PC-3 (cell line): Measurements from ENCODE around the gene GINS2. TPM values are rescaled to one million over a fixed set of nuclear protein-coding genes. Genes with fewer than 3 reads are reported as not detected.

ENCODE experiments used
- ATAC-seq: fragments of 200-7000 bp; cut with Tn5 transposase; 2 replicates; pipeline ENCODE4 v1.9.1; 2020; ENCODE audit warnings: mild to moderate bottlenecking, moderate library complexity
- BruUV-seq: library from RNA; stranded (reverse); fragments of 400-500 nt; replicated peaks from 2 replicates; lab custom pipeline; 2021; lab: Mats Ljungman, UMichigan
- CTCF ChIA-PET: fragments of 300-600 bp; sonication (Branson Sonifier 250); formaldehyde crosslinking; loops from one replicate; lab custom pipeline; 2022; ENCODE audit warnings: antibody characterized with exemption; lab: Charles Lee
- POLR2A ChIA-PET: fragments of 300-600 bp; sonication (Branson Sonifier 250); formaldehyde crosslinking; loops from one replicate; lab custom pipeline; 2022; ENCODE audit warnings: antibody characterized with exemption; ENCODE audit not compliant: unreplicated experiment; lab: Charles Lee
- DNase-seq: peaks from one replicate; pipeline ENCODE4 v3.0.0-alpha.2; 2015
- H2AFZ ChIP-seq: fragments of 300-600 bp; sonication (generic); 2 replicates; pipeline ENCODE4 v1.6.0; 2016; ENCODE audit warnings: antibody characterized with exemption, low read length
- H3F3A ChIP-seq: fragments of 300-600 bp; sonication (generic); one replicate; pipeline ENCODE4 v1.6.0; 2017; ENCODE audit warnings: antibody characterized with exemption, low read length, control low read depth, mild to moderate bottlenecking; ENCODE audit not compliant: unreplicated experiment
- H3K27ac ChIP-seq: fragments of 300-600 bp; sonication (generic); 2 replicates; pipeline ENCODE4 v1.5.1; 2016; ENCODE audit warnings: mild to moderate bottlenecking, low read length
- H3K27me3 ChIP-seq: fragments of 300-600 bp; sonication (generic); 2 replicates; pipeline ENCODE4 v1.6.1; 2016; ENCODE audit warnings: low read length, mixed read lengths
- H3K36me3 ChIP-seq: fragments of 300-600 bp; sonication (generic); 2 replicates; pipeline ENCODE4 v1.6.1; 2016; ENCODE audit warnings: low read depth, mixed run types, low read length, mixed read lengths
- H3K4me1 ChIP-seq: fragments of 300-600 bp; sonication (generic); 2 replicates; pipeline ENCODE4 v1.5.1; 2016; ENCODE audit warnings: low read length; ENCODE audit not compliant: insufficient read depth
- H3K4me2 ChIP-seq: fragments of 300-600 bp; sonication (generic); 2 replicates; pipeline ENCODE4 v1.6.0; 2016; ENCODE audit warnings: low read length
- H3K4me3 ChIP-seq: fragments of 300-600 bp; sonication (generic); 2 replicates; pipeline ENCODE4 v1.5.1; 2016; ENCODE audit warnings: mild to moderate bottlenecking, low read length, mixed read lengths
- H3K79me2 ChIP-seq: fragments of 300-600 bp; sonication (generic); 2 replicates; pipeline ENCODE4 v1.6.1; 2017; ENCODE audit warnings: low read length, mixed read lengths
- H3K9ac ChIP-seq: fragments of 300-600 bp; sonication (generic); 2 replicates; pipeline ENCODE4 v1.6.0; 2016; ENCODE audit warnings: mild to moderate bottlenecking, low read length
- H3K9me2 ChIP-seq: fragments of 300-600 bp; sonication (generic); replicated peaks from 2 replicates; pipeline ENCODE4 v1.6.1; 2016; ENCODE audit warnings: mixed run types, low read length, mixed read lengths
- H3K9me3 ChIP-seq: fragments of 300-600 bp; sonication (generic); 2 replicates; pipeline ENCODE4 v1.6.1; 2016; ENCODE audit warnings: low read length, mixed read lengths
- H4K20me1 ChIP-seq: fragments of 300-600 bp; sonication (generic); 2 replicates; pipeline ENCODE4 v1.6.1; 2016; ENCODE audit warnings: low read length, mixed read lengths
- EZH2 ChIP-seq: fragments of 300-600 bp; sonication (generic); IDR thresholded peaks from one replicate; pipeline ENCODE4 v1.6.1; 2017; ENCODE audit warnings: antibody characterized with exemption, mild to moderate bottlenecking, low read length; ENCODE audit not compliant: unreplicated experiment
- EZH2phosphoT487 ChIP-seq: fragments of 300-600 bp; sonication (generic); IDR thresholded peaks from 2 replicates; pipeline ENCODE4 v1.6.1; 2018; ENCODE audit warnings: mild to moderate bottlenecking, antibody characterized with exemption, low read length, borderline replicate concordance
- intact Hi-C: fragments of 100-400 bp; cut with micrococcal nuclease; formaldehyde crosslinking; loops from 2 replicates; pipeline ENCODE4 v1.9.0; 2023
- total RNA-seq: library from RNA; depleted of rRNA; stranded (reverse); fragments of >200 nt; gene quantifications from 2 replicates; pipeline ENCODE4 v1.2.3, GENCODE V29; 2014
- TF ChIP-seq, protein P1 (sequence below): fragments of 300-600 bp; sonication (generic); conservative IDR thresholded peaks from 2 replicates; pipeline ENCODE4 v1.5.1; 2017; ENCODE audit warnings: antibody characterized with exemption, low read depth, mild to moderate bottlenecking, low read length

Gene GINS2
- total RNA-seq, 1 experiment from 2014 or later, result 28.7 TPM

DNA sequence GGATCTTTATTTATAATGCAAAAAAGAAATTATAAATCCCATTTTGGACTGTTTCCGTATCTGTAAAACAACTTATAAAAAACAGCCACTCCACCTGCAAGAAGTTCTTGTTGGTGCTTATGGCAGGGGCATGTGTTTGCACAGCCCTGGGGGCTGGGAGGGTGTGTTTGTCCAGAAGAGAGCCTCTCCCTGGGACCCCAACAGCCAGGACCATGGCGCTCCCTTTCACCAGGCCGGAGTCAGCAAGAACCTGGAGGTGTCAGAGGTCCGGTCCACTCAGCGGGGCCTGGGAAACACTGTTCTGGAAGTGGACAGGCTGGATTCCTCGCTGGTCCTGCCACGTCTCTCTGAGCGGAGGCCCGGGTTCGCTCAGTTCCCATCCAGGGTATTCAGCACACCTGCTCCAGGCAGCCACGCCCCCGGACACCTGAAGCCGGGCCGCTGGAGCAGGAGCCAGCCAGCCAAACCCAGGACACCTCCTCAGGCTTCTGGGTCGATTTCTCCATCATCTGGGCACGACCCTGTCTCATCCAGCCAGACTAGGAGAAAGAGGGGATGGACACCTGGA is 18.9 kb upstream of the GINS2 start:
- H3K27ac ChIP-seq, result no peak overlapping the region
- H3F3A ChIP-seq, result no peaks in the 10 kb centered on the region
- TF ChIP-seq, protein P1, sequence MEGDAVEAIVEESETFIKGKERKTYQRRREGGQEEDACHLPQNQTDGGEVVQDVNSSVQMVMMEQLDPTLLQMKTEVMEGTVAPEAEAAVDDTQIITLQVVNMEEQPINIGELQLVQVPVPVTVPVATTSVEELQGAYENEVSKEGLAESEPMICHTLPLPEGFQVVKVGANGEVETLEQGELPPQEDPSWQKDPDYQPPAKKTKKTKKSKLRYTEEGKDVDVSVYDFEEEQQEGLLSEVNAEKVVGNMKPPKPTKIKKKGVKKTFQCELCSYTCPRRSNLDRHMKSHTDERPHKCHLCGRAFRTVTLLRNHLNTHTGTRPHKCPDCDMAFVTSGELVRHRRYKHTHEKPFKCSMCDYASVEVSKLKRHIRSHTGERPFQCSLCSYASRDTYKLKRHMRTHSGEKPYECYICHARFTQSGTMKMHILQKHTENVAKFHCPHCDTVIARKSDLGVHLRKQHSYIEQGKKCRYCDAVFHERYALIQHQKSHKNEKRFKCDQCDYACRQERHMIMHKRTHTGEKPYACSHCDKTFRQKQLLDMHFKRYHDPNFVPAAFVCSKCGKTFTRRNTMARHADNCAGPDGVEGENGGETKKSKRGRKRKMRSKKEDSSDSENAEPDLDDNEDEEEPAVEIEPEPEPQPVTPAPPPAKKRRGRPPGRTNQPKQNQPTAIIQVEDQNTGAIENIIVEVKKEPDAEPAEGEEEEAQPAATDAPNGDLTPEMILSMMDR, result no peak
- TF ChIP-seq EZH2, result no peak
- TF ChIP-seq EZH2phosphoT487, result no peak
- ChIA-PET CTCF (no interaction called here), POLR2A (no interaction called here)
- intact Hi-C loops, result no loop called here
- no peak for ATAC-seq
- H3K4me2 ChIP-seq, result no peak overlapping the region
- H3K27me3 ChIP-seq, result no peaks in the 10 kb centered on the region
- no peaks in the 10 kb centered on the region for H3K79me2 ChIP-seq
- no TSS peak for BruUV-seq
- no peak overlapping the region for H3K4me3 ChIP-seq
- H3K9me3 ChIP-seq, result no peaks in the 10 kb centered on the region
- no peak overlapping the region for H3K9ac ChIP-seq
- H3K9me2 ChIP-seq, result no peaks in the 10 kb centered on the region
- no peak for DNase-seq
- H2AFZ ChIP-seq, result no peak overlapping the region
- H3K4me1 ChIP-seq, result no peaks in the 10 kb centered on the region
- H4K20me1 ChIP-seq, result no peaks in the 10 kb centered on the region
- peaks cover 10% of the 10 kb centered on the region; the same call in 1 of the 2 replicates for H3K36me3 ChIP-seq

DNA sequence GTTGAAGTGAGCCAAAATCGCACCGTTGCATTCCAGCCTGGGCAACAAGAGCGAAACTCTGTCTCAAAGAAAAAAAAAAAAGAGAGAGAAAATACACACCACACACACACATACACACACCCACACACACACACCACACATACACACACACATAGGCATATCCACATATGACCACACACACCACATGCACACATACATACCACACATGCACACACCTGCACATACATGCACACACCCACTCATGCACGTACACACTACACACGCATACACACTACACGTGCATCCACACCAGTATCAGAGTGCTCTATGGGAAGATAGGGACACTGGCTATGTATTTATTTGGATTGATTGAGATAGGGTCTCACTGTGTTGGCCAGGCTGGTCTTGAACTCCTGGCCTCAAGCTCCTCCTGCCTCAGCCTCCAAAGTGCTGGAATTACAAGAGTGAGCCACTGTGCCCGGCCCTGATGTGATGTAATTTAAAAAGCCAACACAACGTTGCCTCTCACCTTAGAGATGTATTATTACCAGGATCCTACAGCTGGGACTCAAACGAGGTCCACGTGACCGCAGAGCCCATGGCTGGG is 17.8 kb upstream of the GINS2 start:
- ChIA-PET POLR2A (no interaction called here), CTCF (no interaction called here)
- no peaks in the 10 kb centered on the region for H3K9me3 ChIP-seq
- no peaks in the 10 kb centered on the region for H3F3A ChIP-seq
- no peaks in the 10 kb centered on the region for H4K20me1 ChIP-seq
- H3K79me2 ChIP-seq, result no peaks in the 10 kb centered on the region
- no peaks in the 10 kb centered on the region for H3K9me2 ChIP-seq
- ATAC-seq (no peak), DNase-seq (no peak)
- H3K4me3 ChIP-seq, result no peak overlapping the region
- H3K27ac ChIP-seq, result no peak overlapping the region
- H3K4me1 ChIP-seq, result no peaks in the 10 kb centered on the region
- no peak overlapping the region for H3K9ac ChIP-seq
- H3K36me3 ChIP-seq, result no peaks in the 10 kb centered on the region
- H3K4me2 ChIP-seq, result no peak overlapping the region
- no peaks in the 10 kb centered on the region for H3K27me3 ChIP-seq
- no peak for TF ChIP-seq EZH2phosphoT487
- TF ChIP-seq, protein P1, result no peak
- TF ChIP-seq EZH2, result no peak
- no TSS peak for BruUV-seq
- intact Hi-C loops, result no loop called here
- H2AFZ ChIP-seq, result no peak overlapping the region
